H1 (cell line): ENCODE measurements around the gene CDS2. TPM values are rescaled to one million over a fixed set of nuclear protein-coding genes. Genes with fewer than 3 reads are reported as not detected.

Experiments used
- CTCF ChIA-PET: fragments of 300-600 bp; sonication (Branson Sonifier 250); formaldehyde crosslinking; loops from one replicate; lab custom pipeline; 2021; ENCODE audit not compliant: partially characterized antibody; lab: Charles Lee
- POLR2A ChIA-PET: fragments of 300-600 bp; sonication (Branson Sonifier 250); formaldehyde crosslinking; loops from one replicate; lab custom pipeline; 2021; ENCODE audit warnings: inconsistent platforms; ENCODE audit not compliant: partially characterized antibody; lab: Charles Lee
- DNase-seq, 2 experiments: peaks; one replicate each; pipeline versions ENCODE4 v3.0.0 to v3.0.0-alpha.2; 2010 to 2022; ENCODE audit warnings: low spot score in 2 of 2, low read depth in 1 of 2, mixed read lengths in 1 of 2
- FAIRE-seq: peaks from 2 replicates; lab custom pipeline; 2011; peaks lifted over from hg19 to GRCh38; lab: Jason Lieb, UNC
- H2AFZ ChIP-seq: 2 replicates; pipeline ENCODE4 v1.8.1; 2012; ENCODE audit warnings: low read length, inconsistent platforms
- H2AK5ac ChIP-seq: 2 replicates; pipeline ENCODE4 v1.6.1; 2013; ENCODE audit warnings: low read depth, low read length
- H2BK120ac ChIP-seq: replicated peaks from 2 replicates; pipeline ENCODE3; 2013; ENCODE audit warnings: low read depth, low read length, inconsistent platforms
- H2BK12ac ChIP-seq: 2 replicates; pipeline ENCODE4 v1.6.1; 2013; ENCODE audit warnings: low read depth, low read length
- H2BK15ac ChIP-seq: 2 replicates; pipeline ENCODE4 v1.6.1; 2013; ENCODE audit warnings: low read length
- H2BK20ac ChIP-seq: 2 replicates; pipeline ENCODE4 v1.6.1; 2013; ENCODE audit warnings: low read length
- H2BK5ac ChIP-seq: 2 replicates; pipeline ENCODE4 v1.6.1; 2013; ENCODE audit warnings: low read depth, low read length
- H3K14ac ChIP-seq: 2 replicates; pipeline ENCODE4 v1.6.1; 2013; ENCODE audit warnings: inconsistent platforms; ENCODE audit not compliant: insufficient read length
- H3K18ac ChIP-seq: 2 replicates; pipeline ENCODE4 v1.6.1; 2013; ENCODE audit warnings: low read length; ENCODE audit errors: extremely low read depth
- H3K23ac ChIP-seq: 2 replicates; pipeline ENCODE4 v1.6.1; 2013; ENCODE audit warnings: inconsistent platforms; ENCODE audit not compliant: insufficient read length
- H3K23me2 ChIP-seq: 2 replicates; pipeline ENCODE4 v1.6.1; 2013; ENCODE audit warnings: low read depth, low read length
- H3K27ac ChIP-seq: 2 replicates; pipeline ENCODE4 v1.6.1; 2011; ENCODE audit warnings: low read depth, low read length, inconsistent platforms
- H3K27me3 ChIP-seq, 4 experiments: replicated peaks in 1 of 4; 1 replicate in 1 of 4; 2 replicates in 3 of 4; pipeline versions ENCODE4 v1.6.1 to v1.8.1; 2011 to 2013; ENCODE audit warnings: low read length in 3 of 4, mild to moderate bottlenecking in 3 of 4, inconsistent platforms in 2 of 4, mixed read lengths in 2 of 4, moderate library complexity in 1 of 4; ENCODE audit not compliant: control insufficient read depth in 3 of 4, insufficient read depth in 3 of 4; ENCODE audit errors: extremely low read depth in 1 of 4
- H3K36me3 ChIP-seq, 4 experiments: 2 replicates each; pipeline versions ENCODE4 v1.6.1 to v1.8.1; 2011 to 2013; ENCODE audit warnings: mild to moderate bottlenecking in 4 of 4, low read length in 3 of 4, moderate library complexity in 2 of 4, control low read depth in 1 of 4, inconsistent platforms in 1 of 4; ENCODE audit not compliant: insufficient read depth in 4 of 4, control insufficient read depth in 2 of 4
- H3K4ac ChIP-seq: replicated peaks from 2 replicates; pipeline ENCODE3; 2013; ENCODE audit warnings: low read length, low read depth, mixed read lengths, inconsistent platforms; ENCODE audit not compliant: insufficient read length
- H3K4me1 ChIP-seq, 4 experiments: replicated peaks in 1 of 4; 1 replicate in 1 of 4; 2 replicates in 3 of 4; pipeline versions ENCODE4 v1.6.1 to v1.8.1; 2011 to 2013; ENCODE audit warnings: low read length in 3 of 4, inconsistent platforms in 2 of 4, mixed read lengths in 1 of 4; ENCODE audit not compliant: insufficient read depth in 4 of 4, control insufficient read depth in 3 of 4
- H3K4me2 ChIP-seq, 2 experiments: 2 replicates each; pipeline versions ENCODE4 v1.6.1 to v1.8.1; 2011 to 2013; ENCODE audit warnings: low read depth in 2 of 2, low read length in 2 of 2, control low read depth in 1 of 2, inconsistent platforms in 1 of 2, mild to moderate bottlenecking in 1 of 2; ENCODE audit not compliant: insufficient read depth in 1 of 2
- H3K4me3 ChIP-seq, 4 experiments: fragments of 200-600, 300-600 bp in 1 of 4; sonication (generic), shearing (Covaris generic), sonication (Bioruptor Twin) in 1 of 4; 2 replicates each; pipeline versions ENCODE4 v1.5.1 to v1.8.1; 2011 to 2016; ENCODE audit warnings: low read length in 4 of 4, low read depth in 3 of 4, control low read depth in 2 of 4, inconsistent platforms in 2 of 4, mild to moderate bottlenecking in 2 of 4, mixed read lengths in 1 of 4, moderate library complexity in 1 of 4; ENCODE audit not compliant: insufficient read depth in 2 of 4; ENCODE audit errors: extremely low read depth in 1 of 4
- H3K56ac ChIP-seq: replicated peaks from 2 replicates; pipeline ENCODE3; 2013; ENCODE audit warnings: low read depth, mild to moderate bottlenecking, mixed read lengths, low read length, inconsistent platforms; ENCODE audit not compliant: insufficient read length
- H3K79me1 ChIP-seq: 2 replicates; pipeline ENCODE4 v1.6.1; 2013; ENCODE audit warnings: low read depth, low read length, control low read depth
- H3K79me2 ChIP-seq, 2 experiments: 2 replicates each; pipeline versions ENCODE4 v1.6.1 to v1.8.1; 2012 to 2013; ENCODE audit warnings: low read length in 2 of 2, mild to moderate bottlenecking in 2 of 2, inconsistent platforms in 1 of 2; ENCODE audit not compliant: insufficient read depth in 2 of 2, control insufficient read depth in 1 of 2
- H3K9ac ChIP-seq, 4 experiments: replicated peaks in 1 of 4; 1 replicate in 1 of 4; 2 replicates in 3 of 4; pipeline versions ENCODE4 v1.6.1 to v1.8.1; 2011 to 2013; ENCODE audit warnings: low read depth in 3 of 4, low read length in 3 of 4, control low read depth in 2 of 4, mild to moderate bottlenecking in 2 of 4, moderate library complexity in 2 of 4, inconsistent platforms in 1 of 4; ENCODE audit errors: extremely low read depth in 1 of 4
- H3K9me3 ChIP-seq, 2 experiments: 2 replicates each; pipeline versions ENCODE4 v1.6.1 to v1.8.1; 2012 to 2013; ENCODE audit warnings: mild to moderate bottlenecking in 2 of 2, moderate library complexity in 2 of 2, control low read depth in 1 of 2, inconsistent platforms in 1 of 2, low read depth in 1 of 2, low read length in 1 of 2, mixed read lengths in 1 of 2; ENCODE audit not compliant: insufficient read depth in 2 of 2
- H4K20me1 ChIP-seq, 2 experiments: replicated peaks in 1 of 2; 2 replicates each; pipeline versions ENCODE3 to v1.8.1; 2011 to 2013; ENCODE audit warnings: inconsistent platforms in 2 of 2, low read length in 2 of 2, mild to moderate bottlenecking in 1 of 2; ENCODE audit not compliant: insufficient read depth in 2 of 2, control insufficient read depth in 1 of 2
- H4K5ac ChIP-seq: 2 replicates; pipeline ENCODE4 v1.6.1; 2013; ENCODE audit warnings: low read length, low read depth, mixed read lengths, inconsistent platforms; ENCODE audit not compliant: insufficient read length
- H4K8ac ChIP-seq: 2 replicates; pipeline ENCODE4 v1.8.0; 2013; ENCODE audit warnings: mild to moderate bottlenecking, moderate library complexity, low read length, inconsistent platforms; ENCODE audit not compliant: insufficient read depth; ENCODE audit errors: extremely low read depth
- H4K91ac ChIP-seq: replicated peaks from 2 replicates; pipeline ENCODE3; 2013; ENCODE audit warnings: low read length, mixed read lengths, inconsistent platforms; ENCODE audit not compliant: insufficient read length
- CEBPB ChIP-seq: IDR thresholded peaks from 2 replicates; pipeline ENCODE4 v1.6.1; 2012; ENCODE audit warnings: low read depth, low read length
- CHD1 ChIP-seq: IDR thresholded peaks from 2 replicates; pipeline ENCODE4 v1.6.1; 2012; ENCODE audit warnings: low read depth, low read length, improper control_type of control experiment
- RBBP5 ChIP-seq: IDR thresholded peaks from 2 replicates; pipeline ENCODE4 v1.7.1; 2012; ENCODE audit warnings: low read depth, mild to moderate bottlenecking, inconsistent platforms, low read length, moderate library complexity, borderline replicate concordance
- RFX5 ChIP-seq: IDR thresholded peaks from 2 replicates; pipeline ENCODE4 v1.6.1; 2011; ENCODE audit warnings: low read depth, low read length, improper control_type of control experiment, borderline replicate concordance
- SAP30 ChIP-seq: fragments of 300-600 bp; sonication (generic); IDR thresholded peaks from 2 replicates; pipeline ENCODE4 v1.7.1; 2012; ENCODE audit warnings: low read length, moderate library complexity, mild to moderate bottlenecking, inconsistent platforms; ENCODE audit not compliant: insufficient read depth, insufficient replicate concordance
- YY1 ChIP-seq: IDR thresholded peaks from 2 replicates; pipeline ENCODE4 v1.6.1; 2011; ENCODE audit warnings: low read depth, mild to moderate bottlenecking, low read length
- ZNF274 ChIP-seq: IDR thresholded peaks from 2 replicates; pipeline ENCODE4 v1.7.0; 2012; ENCODE audit warnings: low read length, borderline replicate concordance; ENCODE audit errors: extremely low read depth
- WGBS, 2 experiments: shearing (Covaris generic) in 1 of 2; methylation state at CpG; one replicate each; pipeline versions ENCODE4 v1.1.6 to v1.1.7; 2013 to 2015; ENCODE audit warnings: low lambda C conversion rate in 2 of 2, mixed read lengths in 2 of 2, inconsistent platforms in 1 of 2, low coverage in 1 of 2, missing lambda C conversion rate in 1 of 2; ENCODE audit not compliant: insufficient replicate concordance in 2 of 2, insufficient coverage in 1 of 2, insufficient read length in 1 of 2; ENCODE audit errors: extremely low coverage in 1 of 2, missing lambda C conversion rate in 1 of 2; 5-methylcytosine and 5-hydroxymethylcytosine counted together
- polyA plus RNA-seq, 7 experiments: library from polyadenylated mRNA; depleted of rRNA in 3 of 7; stranded (reverse) in 5 of 7; unstranded in 2 of 7; fragments of >200 nt in 5 of 7; fragments of 200-250 nt in 2 of 7; gene quantifications; 1 replicate in 5 of 7; 2 replicates in 1 of 7; 4 replicates in 1 of 7; pipeline versions ENCODE4 v1.2.1 to v1.2.3, GENCODE V29; 2011 to 2013; ENCODE audit warnings: missing spikeins in 2 of 7, mixed read lengths in 2 of 7
- total RNA-seq: library from RNA; stranded (reverse); fragmentation: NEBNext Ultra II Directional; extraction: Animal tissue kit (Norgen Biotek cat#: 25700); gene quantifications from 2 replicates; pipeline ENCODE4 v1.2.1, GENCODE V29; 2021

CDS2 gene
- total and polyA plus RNA-seq, 2 of the 8 experiments (the other 6 are each of a cell fraction or from before 2014, with no cell fraction given): 54.0 to 56.2 TPM

- H3K23ac ChIP-seq: no peak overlapping the region
- H2BK120ac ChIP-seq: peak overlapping the region; percentile 13
- H4K20me1 ChIP-seq: peaks cover 0 to 5% of the 10 kb centered on the region in 2 experiments
- no peak overlapping the region for H2BK12ac ChIP-seq
- H3K23me2 ChIP-seq: 0 out of 2 replicates have a peak, but pooled peaks cover 1% of the 10 kb centered on the region
- H3K56ac ChIP-seq: no peak overlapping the region
- H3K27ac ChIP-seq: no peak overlapping the region
- H2BK15ac ChIP-seq: no peak overlapping the region
- TF ChIP-seq CEBPB (no peak), ZNF274 (no peak), RFX5 (no peak), YY1 (no peak), RBBP5 (no peak), CHD1 (no peak), SAP30 (no peak)
- H4K5ac ChIP-seq: no peak overlapping the region
- WGBS, 2 experiments: 84% methylated on average over 14 of the region's 14 CpGs; no CpG with 5 or more reads in 1 of the 2 experiments
- peaks cover 11 to 27% (median 20%) of the 10 kb centered on the region in 4 experiments; a peak in 5 of 7 replicates for H3K4me1 ChIP-seq
- CTCF ChIA-PET: interaction anchor here (0.7 to 1.3 kb wide), 3 partner anchors 13 to 45 kb away, joined by 3 to 4 read pairs (median 3); partner anchors contain the start of gene CDS2
- H3K14ac ChIP-seq: no peak overlapping the region
- no peak overlapping the region for H3K18ac ChIP-seq
- FAIRE-seq (no peak), DNase-seq (no peak)
- H2BK20ac ChIP-seq: no peak overlapping the region
- H3K27me3 ChIP-seq: no peaks in the 10 kb centered on the region
- no peak overlapping the region for H3K4me3 ChIP-seq
- no peak overlapping the region for H2BK5ac ChIP-seq
- H2AK5ac ChIP-seq: 0 out of 2 replicates have a peak overlapping the region, but pooled peaks have one; percentile 29
- no peak overlapping the region for H4K91ac ChIP-seq
- peaks cover 0 to 7% (median 0%) of the 10 kb centered on the region in 4 experiments; a peak in 1 of 8 replicates for H3K36me3 ChIP-seq
- H2AFZ ChIP-seq: no peak overlapping the region
- no peaks in the 10 kb centered on the region for H3K9me3 ChIP-seq
- peaks cover 15% of the 10 kb centered on the region for H3K79me1 ChIP-seq
- H3K9ac ChIP-seq: peak overlapping the region in 2 of 4 experiments; percentile 11 to 13; a peak in 1 of 7 replicates
- peaks cover 0 to 30% of the 10 kb centered on the region in 2 experiments; a peak in 2 of 4 replicates for H3K79me2 ChIP-seq
- POLR2A ChIA-PET: interaction anchor here (0.7 to 1.4 kb wide), 2 partner anchors 10 to 13 kb away, joined by 3 read pairs; no protein-coding TSS in a partner anchor
- no peak overlapping the region for H3K4ac ChIP-seq
- H3K4me2 ChIP-seq: peak overlapping the region; percentile 29 to 52; a peak in 3 of 4 replicates
- no peak overlapping the region for H4K8ac ChIP-seq
Observed at GRCh38 chr20:5171064-5171789, 44.4 kb downstream of the CDS2 start.
